Amniotic stem cell (primary cell): Measurements from ENCODE around the gene ACOX1.

Source experiments
- DNase-seq: peaks from one replicate; lab custom pipeline; 2025; lab: John Stamatoyannopoulos, UW

ACOX1 gene

DNA sequence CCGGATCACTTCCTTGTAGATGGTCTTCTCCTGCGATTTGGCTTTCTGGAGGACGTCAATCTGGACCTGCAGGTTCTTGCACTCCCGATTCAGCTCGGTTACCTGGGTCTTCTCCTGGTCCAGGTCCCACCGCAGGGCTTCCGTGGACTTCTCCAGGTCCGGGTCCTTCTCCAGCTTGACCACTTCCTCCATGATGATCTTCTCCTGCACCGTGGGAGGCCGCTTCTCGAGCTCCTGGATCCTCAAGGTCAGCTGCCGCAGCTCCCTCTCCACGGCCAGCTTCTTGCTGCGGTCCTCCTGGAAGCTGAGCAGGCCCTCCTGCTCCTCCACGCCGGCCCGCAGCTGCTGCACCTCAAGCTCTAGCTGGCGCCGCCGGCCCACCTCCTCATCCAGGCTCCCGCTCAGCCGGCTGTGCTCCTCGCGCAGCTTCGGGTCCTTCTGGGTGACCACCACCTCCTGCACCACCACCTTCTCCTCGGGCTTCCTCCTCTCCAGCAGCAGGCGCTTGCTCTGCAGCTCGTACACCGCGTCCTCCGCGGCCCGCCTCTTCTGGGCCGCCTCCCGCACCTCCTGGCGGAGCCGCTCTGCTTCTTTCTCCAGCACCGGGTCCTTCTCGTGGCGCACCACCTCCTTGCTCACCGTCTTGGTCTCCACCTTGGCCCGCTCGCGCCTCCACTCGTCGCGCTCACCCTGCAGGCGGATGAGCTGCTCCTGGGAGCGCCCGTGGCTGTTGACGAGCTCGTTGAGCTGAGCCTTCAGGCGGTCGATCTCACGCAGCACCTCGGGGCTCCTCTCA, 29.9 kb upstream of the ACOX1 start:
- no peak for DNase-seq

GRCh38 chr17:76008208-76008607, 29.2 kb upstream of the ACOX1 start:
- no peak for DNase-seq

DNA sequence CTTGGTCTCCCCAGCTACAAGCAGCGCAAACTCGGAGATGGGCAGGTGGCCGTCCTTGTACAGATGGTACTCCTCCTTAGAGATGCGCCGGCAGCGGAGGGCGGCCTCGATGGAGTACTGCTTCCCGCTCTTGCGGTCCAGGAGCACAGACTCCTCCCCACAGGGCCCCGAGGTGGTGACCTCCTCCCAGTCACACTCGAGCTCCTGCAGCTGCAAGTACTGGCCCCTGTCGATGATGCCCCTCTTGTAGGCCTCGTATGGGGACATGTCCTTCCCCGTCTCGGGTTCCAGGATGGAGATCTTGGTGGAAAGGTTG, 28.8 kb upstream of the ACOX1 start:
- no peak for DNase-seq

DNA sequence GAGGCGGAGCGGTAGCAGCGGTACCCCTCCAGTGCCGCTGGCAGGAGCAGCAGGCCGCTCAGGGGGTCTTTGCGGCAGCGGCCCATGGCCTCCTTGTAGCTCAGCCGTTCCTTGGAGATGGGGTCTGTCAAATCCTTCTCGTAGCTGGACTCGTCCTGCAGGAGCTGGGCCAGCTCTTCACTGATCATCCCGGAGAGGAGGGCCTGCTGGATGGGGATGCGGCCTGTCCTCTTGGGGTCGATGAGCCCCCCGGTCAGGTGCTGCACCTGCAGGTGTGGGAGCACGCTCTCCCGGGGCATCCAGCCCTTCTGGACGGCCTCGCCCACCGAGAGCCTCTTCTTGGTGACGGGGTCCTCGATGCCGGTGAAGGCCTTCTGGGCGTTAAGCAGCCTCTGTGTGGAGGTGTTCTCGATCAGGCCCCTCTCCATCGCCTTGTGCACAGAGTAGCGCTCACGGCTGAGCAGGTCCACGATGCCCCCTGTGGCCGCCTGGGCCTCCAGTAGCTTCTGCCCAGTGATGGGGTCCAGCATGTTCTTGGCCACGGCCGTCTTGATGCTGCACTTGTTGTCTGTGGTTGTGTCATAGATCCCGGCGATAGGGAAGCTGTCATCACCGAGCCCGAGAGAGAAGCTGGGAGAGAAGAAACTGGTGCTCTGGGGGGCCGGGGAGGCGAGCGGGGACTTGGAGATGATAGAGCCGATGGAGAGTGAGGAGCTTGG, 28.3 kb upstream of the ACOX1 start:
- DNase-seq, result no peak

DNA sequence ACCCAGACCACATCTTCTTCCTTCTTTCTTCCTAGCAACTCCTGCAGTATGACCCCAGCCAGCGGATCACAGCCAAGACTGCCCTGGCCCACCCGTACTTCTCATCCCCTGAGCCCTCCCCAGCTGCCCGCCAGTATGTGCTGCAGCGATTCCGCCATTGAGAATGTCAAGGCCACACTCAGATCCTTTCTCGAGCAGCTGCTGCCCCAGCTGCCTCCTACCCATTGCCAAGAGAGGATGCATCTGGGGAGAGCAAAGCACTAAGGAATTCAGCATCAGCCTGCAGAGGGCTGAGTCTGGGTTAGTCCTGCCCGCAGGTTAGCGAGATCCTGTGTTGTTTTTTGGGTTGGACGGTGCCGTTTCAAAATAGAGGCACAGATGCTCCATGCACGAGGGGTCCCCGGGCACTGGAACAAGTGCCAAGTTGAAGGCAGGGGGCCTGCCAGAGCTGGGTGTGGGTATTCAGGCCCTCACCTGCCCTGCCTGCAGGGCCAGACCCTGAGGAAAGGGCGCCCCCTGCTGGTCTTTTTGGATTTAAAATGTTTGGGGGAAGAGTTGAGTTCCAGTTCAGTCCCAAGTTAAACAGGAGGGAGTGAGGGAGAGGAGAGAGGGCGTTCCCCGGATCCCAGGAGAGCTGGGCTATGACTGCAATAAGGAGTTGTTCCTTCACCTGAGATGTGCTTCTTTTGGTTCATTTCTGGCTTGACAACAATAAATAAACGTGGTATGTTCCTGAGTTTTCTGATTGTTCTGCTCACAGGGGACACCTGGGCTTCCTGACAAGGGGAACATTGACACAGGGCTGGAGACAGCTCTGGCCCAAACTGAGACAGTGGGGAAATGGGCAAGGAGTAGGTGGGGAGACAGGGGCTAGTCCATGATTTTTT, 26.5 kb upstream of the ACOX1 start:
- no peak for DNase-seq

DNA sequence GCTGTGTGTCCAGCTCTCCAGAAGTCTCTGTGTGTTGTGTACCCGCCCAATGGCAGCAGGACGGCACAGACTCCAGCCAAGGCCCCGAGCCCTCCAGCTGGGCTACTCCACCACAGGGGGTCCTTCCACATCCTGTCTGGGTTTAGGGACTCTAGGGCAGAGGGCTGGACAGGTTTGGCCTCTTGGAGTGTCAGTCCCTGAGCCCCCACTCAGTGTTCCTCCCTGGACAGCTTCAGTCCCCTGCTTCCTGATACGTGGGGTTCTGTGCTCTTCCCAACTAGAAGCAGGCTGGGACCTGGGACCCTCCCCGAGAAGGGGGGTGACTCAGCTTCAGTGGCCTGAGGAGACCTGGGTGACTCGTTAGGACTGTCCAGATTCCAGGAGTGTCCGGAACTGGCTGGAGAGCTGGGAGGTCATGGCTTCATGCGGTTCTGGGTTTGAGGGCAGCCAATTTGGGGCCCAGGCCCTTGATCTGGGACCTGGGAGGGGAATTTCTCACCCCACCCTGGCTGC, 25.8 kb upstream of the ACOX1 start:
- DNase-seq, result no peak

DNA sequence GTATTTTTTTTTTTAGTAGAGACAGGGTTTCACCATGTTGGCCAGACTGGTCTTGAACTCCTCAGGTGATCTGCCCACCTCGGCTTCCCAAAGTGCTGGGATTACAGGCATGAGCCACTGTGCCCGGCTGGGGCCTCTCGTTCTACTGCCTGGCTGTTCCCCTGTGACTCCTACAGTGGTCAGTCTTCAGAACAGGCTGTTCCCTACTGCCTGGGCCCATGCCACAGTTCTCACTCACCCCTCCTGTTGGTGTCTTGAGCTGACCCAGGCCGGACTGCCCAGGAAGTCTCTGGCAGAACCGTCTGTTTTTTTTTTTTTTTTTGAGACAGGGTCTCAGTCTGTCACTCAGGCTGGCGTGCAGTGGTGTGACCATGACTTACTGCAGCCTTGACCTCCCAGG, 24.9 kb upstream of the ACOX1 start:
- DNase-seq, result no peak

- DNase-seq, result no peak
These were observed 23.1 kb upstream of the ACOX1 start for GRCh38 chr17:76002100-76002499.

DNA sequence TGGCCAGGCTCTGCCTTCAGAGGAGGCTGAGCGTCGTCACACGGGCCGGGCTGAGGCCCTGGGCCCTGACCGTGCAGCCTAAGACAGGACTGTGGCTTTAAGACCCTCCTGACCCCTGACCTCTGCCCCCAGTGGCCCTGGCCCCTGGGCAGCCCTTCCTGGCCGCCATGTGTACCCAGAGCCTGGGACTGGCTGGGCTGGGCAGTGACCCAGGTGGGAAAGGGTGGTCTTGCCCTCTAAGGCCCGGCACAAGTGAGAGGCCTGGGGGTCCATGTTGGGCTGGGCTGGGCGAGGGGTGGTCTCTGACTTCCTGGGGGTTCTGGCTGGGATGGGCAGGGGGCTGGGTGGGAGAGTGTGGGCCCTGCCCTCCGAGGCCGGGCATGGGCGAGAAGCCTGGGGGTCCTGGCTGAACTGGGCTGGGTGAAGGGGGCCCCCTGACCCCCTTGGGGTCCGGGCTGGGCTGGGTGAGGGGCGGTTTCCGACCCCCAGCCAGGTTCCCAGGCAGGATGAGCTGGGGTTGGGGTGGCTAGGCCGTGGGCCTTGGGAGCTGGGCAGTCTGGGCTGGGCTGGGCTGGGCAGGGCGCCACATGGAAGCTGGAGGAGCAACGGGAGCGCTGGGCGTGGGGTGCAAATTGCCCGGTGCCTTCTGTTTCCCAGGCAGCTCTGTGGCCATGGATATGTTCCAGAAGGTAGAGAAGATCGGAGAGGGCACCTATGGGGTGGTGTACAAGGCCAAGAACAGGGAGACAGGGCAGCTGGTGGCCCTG, 22.0 kb upstream of the ACOX1 start, which contains the start of gene CDK3:
Gene CDK3 (plus strand): TSS at position 101 of the 767 bp plus-strand sequence. CDS start 571 bp downstream, at position 672.
- no peak for DNase-seq

DNA sequence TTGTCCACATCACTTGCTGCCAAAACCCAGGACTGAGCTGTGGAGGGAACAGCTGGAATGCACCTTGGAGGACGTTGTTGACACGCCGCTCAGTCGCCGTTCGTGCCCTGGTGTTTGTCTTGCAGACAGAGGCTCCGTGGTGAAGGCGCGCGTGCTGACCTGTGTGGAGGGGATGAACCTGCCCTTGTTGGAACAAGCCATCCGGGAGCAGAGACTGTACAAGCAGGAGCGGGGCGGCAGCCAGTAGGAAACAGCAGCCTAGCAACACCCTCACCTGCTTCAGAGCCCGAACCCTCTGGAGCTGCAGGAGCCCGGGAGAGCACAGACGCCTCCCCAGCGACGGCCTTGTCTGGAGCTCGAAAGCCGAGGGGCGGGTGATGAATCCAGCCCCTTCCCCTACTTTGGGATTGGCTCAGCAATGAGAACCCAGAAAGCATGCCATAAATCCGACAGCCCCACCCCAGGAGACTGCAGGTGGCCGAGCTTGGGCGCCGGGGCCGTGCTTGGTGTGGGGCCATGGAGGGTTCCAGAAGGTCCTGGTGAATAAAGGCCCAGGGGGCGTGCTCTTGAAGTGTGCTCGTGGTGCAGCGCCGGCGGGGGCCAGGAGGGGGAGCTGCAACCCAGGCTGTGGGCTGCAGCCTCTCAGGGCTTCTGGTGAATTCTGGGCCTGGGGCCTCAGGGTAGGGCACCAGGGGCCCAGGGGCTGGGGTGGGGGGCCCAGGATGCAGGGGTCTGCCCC, 21.2 kb upstream of the ACOX1 start:
- no peak for DNase-seq

DNA sequence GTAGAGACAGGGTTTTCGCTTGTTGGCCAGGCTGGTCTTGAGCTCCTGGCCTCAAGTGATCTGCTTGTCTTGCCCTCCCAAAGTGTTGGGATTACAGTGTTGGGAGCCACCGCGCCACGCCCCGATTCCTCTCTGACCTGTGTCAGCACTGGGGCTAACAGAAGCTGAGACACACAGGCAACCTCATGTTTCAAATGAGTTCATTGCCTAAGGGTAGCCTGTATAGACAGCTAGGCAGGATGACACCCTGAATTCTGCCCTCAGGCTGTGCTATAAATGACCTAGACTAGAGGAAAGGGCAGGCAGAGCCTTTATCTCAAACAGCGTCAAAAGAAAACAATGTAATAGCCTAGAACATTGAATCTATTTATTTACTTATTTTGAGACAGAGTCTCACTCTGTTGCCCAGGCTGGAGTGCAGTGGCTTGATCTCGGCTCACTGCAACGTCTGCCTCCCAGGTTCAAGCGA, 19.4 kb upstream of the ACOX1 start:
- no peak for DNase-seq

DNA sequence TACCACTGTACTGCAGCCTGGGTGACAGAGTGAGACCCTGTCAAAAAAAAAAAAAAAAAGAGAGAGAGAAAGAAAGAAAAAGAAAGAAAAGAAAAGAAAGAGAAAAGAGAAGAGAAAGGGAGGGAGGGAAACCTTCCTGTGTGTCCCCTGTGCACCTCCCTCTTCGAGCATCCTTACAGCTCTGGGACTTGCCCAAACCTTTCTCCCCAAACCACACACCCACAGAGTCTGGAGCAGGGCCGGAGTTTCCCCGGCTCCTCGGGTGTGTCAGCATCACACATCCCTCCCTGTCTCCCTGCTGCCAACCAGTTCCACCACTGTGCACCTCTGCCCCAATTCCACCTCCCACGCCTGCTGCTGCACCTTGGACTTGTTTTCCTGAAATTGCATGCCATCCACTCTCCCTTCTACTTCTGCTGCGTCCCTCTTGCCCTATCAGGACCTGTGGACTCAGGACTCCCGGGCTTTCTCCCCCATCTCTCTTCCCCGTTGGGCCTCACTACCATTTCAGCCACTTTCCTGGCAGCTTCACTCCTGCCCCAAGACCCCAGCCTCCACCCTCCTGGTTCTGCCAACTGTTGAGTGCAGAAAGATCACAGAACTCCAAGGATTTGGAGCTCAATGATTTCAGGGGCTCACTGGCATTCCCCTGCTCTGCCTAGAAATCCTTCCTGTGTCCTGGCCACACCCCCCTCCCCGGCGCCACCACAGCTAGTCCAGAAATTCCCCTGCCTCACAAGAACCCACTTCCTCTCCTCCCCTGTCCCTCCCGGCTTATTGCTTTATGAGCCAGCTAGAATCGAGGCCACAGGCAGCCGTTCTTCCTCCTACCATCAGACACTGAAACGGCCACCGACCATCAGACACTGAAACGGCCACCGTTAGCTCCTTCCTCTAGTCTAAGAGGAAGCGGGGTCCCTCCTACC, 18.0 kb upstream of the ACOX1 start:
- no peak for DNase-seq

- DNase-seq, result no peak
These were observed 16.5 kb upstream of the ACOX1 start for GRCh38 chr17:75995385-75995925.

- DNase-seq, result no peak
These were observed 15.9 kb upstream of the ACOX1 start for GRCh38 chr17:75994802-75995370.

DNA sequence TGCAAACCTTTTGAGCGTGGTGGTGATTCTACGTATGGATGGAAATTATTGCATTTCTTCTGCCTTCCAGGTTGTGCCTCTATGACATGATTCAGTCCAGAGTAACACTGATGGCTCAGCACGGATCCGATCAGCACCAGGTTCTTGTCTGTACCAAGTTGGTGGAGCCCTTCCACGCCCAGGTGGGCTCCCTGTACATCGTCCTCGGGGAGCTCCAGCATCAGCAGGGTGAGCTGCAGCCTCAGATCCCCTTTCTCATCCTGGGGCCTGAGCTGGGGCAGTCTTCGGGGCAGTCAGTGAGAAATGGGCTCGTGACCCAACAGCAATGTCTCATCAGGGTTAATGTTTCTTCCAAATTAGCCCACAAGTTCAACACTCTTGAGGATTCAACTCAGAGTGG, 12.4 kb upstream of the ACOX1 start:
- DNase-seq, result no peak

DNA sequence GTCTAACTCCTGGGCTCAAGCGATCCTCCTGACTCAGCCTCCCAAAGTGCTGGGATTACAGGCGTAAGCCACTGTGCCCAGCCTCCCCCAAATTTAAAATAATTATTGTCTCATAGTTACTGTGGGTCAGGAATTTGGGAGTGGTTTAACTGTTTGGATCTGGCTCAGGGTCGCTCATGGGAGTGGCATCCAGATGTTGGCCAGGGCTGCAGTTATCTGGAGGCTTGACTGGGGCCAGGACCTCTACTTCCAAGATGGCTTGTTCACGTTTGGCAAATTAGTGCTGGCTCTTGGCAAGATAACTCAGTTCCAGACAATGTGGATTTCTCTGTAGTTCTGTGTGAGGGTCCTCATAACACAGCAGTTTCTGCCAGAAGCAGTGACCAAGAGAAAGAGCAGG, 8.1 kb upstream of the ACOX1 start:
- DNase-seq, result no peak

DNA sequence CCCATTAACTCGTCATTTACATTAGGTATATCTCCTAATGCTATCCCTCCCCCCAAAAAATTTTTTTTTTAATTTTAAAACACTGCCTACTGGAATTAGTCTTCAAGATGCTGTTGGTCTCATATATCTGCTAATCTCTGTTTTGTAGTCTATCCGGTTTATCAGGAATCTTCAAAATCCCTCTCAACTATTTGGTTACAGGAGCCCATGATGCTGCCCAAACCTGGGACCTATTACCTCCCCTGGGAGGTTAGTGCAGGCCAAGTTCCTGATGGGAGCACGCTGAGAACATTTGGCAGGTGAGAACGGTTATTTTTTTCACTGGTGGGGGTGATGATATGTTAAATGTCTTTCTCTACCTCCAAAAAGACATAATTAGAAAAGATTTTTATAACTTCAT, 7.0 kb upstream of the ACOX1 start:
- no peak for DNase-seq

DNA sequence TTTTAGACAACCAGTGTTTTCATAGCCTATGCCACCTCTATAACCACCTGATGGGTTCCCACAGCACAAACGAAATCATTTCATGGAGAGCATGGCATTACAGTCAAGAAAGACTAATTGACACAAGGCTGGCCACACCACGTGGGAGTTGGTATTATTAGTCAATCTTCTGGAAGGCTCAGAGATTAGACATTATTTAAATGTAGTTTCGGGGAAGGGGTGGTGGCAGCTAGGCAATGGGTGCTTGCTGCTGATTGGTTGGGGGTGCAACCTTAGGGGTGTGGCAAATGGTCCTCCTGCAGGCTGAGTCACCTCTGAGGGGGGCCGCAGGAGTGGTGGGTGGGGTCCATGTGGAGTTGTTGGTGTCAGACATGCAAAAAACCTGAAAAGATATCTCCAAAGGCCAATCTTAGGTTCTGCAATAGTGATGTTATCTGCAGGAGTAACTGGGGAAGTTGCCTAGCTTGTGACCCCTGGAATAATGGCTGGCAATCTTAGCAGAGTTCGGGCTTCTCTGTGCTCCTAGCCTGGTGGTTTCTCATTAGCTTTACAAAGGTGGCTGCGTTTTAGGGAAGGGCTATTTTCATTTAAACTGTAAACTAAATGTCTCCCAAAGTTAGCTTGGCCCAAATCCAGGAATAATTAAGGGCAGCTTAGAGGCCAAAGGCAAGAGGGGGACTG, 4.7 kb upstream of the ACOX1 start:
- DNase-seq, result no peak
